ENCODE measurements around the gene TMEM151B. TPM values are rescaled to one million over a fixed set of nuclear protein-coding genes. Genes with fewer than 3 reads are reported as not detected.
"Not testable (repeated sequence)": the region's sequence is repeated elsewhere in the genome, so short reads cannot be mapped to it uniquely, and the experiment has no call there.

The TMEM151B gene
- total RNA-seq = 0.07 and 0.11 TPM in 2 replicates

- no peak for DNase-seq (ENCODE audit: low read depth, low spot score)
Observed at GRCh38 chr6:44269921-44270525, at the start of gene TMEM151B. TSS of gene TMEM151B (plus strand) at chr6:44270450. CDS start at chr6:44270743, 293 bp downstream.

DNA sequence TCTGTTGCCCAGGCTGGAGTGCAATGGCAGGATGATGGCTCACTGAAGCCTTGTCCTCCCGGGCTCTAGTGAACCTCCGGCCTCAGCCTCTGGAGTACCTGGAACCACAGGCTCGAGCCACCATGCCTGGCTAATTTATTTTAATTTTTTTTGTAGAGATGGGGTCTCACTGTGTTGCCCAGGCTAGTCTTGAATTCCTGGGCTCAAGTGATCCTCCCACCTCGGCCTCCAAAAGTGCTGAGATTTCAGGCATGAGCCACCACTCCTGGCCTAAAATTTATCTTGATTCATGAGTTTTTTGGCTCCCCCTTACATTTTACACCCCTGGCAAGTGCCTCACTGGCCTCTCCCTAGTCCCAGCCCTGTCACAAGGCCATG, 49.3 kb upstream of the TMEM151B start:
- DNase-seq (ENCODE audit: low read depth, low spot score) = no peak

DNA sequence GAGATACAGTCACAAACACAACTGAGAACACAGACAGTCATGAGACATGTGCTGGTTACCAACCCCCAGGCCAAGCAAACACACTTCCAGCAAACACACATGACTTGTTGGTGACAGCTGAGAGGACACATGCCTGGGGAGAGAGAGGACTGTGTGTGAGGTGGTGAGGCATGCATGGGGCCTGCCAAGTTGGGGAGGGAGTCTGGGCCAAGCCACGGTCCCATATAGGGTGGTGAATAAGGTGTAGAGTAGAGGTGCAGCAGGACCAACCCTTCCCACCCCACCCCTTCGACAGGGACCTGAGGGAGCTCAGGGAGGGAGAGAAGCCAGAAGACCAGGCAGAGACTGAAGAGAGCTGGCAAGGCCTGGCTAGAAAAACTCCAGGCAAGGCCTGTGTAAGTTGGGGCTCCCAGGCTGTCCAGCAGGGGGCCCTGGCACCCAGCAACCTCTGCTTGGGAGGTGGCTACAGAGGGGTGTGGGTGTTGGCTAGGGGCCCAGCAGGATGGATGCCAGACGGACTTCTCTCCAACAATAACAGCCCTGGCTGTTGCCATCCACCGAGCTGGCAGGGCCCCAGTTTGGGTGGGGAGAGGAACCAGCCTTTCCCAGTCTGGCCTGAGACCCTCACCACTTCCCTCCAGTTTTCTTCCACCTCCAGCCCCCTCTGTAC, 48.8 kb upstream of the TMEM151B start:
- peak; percentile 81 for DNase-seq (ENCODE audit: low read depth, low spot score)

DNA sequence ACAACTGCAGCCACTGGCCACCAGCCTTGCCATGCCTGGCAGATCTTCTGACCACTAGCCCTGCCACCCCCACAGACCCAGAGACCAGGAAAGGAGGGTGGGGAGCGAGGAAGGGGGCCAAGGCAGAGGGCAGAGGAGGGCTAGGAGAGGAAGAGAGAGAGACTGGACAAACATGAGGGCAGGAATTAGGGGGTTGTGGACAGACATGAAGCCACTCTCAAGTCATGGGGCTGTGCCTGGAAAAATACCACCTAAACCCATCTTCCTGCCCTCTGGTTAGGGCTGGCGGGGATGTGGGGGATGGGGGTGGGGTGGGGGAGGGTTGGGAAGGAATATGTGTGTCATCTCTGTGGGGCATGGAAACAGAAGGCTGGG, 48.3 kb upstream of the TMEM151B start:
- no peak for DNase-seq (ENCODE audit: low read depth, low spot score)

DNA sequence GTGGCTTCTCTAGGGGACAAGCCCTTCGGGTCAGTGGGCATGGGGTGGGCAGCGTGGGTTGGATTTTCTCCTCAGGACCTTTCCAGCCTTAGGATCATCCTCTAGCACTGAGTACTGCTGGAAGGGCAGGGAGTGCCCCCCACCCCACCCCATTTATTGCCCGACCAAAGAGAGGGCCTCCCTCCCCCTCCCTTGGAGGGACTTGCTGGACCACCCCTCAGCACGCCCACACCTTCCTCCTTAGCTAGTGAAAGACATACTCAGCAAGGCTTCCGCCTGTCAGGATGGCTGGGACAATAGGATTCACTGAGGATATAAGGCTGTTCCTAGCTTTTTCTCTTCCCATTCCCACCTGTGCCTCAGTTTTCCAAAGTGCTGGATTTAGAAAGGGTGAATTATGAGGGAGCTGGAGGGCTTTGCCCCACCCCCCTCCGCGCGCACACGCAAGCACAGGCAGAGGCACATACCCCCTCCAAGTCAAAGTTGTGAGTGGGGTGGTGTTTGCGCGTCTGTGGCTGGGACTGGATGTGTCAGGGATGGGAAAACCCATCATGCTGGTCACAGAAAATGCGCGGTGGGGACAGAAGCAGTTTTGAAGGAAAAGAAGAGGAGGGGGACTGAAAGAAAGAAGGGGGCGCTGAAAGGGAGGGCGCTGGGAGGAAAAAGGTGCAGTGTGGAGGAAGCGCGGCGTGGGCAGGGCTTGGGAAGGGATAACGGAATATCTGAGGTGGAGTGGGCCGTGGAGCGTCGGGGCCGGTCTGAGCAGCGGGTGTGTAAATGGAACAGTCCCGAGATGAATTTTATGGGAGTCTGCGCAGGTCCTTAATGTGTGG, 47.5 kb upstream of the TMEM151B start:
- DNase-seq (ENCODE audit: low read depth, low spot score) = no peak

- no peak for DNase-seq (ENCODE audit: low read depth, low spot score)
Observed at GRCh38 chr6:44223319-44224028, 46.8 kb upstream of the TMEM151B start, which contains the start of gene SLC29A1. TSS of gene SLC29A1 (plus strand) at chr6:44223595. CDS start at chr6:44227314, 3,719 bp downstream.

DNA sequence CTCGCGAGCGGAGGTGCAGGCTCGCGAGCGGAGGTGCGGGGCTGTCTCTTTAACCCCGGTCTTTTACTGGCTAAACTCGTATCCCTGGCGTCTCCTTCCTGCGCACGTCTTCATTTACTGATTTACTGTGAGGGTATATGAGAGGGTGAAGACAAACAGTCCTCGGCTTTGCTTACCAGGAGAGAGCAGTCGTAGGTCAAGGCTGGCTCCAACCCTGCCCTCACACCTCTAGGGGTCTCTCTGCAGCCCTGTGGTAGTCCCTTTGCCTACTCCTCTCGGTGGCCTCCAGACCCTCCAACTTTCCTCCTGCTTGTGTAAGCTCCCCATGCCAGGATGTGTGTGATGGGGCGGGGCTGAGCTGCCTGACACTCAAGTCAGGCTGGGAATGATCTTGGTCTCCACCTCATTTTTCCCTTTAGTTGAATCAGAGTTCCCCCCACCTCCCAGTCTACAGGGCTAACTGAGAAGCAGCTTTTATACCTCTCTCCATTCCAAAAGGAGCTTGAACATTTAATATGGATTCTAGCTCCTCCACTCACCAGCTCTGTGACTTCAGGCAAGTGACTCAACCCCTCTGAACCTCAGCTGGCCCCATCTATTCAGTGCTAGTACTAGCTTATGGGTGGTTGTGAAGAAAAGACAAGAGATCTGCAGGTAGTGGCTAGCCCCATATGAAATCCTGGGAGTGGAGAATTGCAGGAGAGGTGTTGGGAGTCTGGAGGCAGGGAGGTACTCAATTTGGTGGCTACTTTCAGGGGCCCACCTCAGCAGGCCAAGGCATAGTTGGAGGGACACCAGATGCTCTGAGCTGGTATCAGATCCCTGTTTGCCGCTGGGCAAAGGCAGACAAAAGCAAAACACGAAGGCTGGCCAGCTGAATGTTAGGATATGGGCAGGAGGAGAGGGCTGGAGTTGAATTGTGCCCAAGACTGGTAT, 46.0 kb upstream of the TMEM151B start:
- DNase-seq (ENCODE audit: low read depth, low spot score) = no peak

GRCh38 chr6:44224965-44225305, 45.3 kb upstream of the TMEM151B start:
- DNase-seq (ENCODE audit: low read depth, low spot score) = no peak

DNA sequence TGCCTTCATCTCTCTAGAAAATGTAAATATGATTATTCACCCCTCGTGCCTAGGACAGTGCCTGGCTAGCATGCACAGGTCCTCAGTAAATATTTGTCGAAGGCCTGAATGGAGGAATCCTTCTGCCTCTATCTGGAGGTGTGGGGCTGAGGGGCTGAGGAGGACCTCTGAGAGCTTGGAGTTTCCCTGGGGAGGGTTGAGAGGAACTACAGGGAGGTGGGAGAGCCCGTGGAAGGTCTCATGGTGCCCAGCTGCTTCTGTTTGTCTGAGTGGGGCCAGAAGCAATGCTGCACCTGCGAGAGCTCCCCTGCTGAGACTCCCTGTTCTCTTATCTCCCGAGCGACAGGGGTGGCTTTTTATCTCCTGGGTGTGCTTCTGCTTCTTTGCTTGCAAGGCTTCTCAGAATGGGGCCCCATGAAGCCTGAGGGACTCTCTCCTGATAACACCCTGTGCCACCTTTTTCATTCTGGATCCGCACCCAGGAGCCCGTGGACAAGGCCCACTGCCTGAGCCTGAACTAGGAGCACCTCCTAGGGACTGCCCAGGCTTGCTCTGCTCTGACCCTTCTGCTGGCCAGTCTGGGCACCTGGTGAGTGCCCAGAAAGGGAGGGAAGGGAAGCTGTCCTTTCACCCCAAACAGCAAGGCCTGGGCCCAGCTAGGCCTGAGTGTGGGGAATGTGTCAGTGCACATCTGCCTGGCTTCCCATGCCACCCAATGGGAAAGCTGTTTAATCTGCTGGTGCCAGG, 44.5 kb upstream of the TMEM151B start:
- DNase-seq (ENCODE audit: low read depth, low spot score) = no peak

DNA sequence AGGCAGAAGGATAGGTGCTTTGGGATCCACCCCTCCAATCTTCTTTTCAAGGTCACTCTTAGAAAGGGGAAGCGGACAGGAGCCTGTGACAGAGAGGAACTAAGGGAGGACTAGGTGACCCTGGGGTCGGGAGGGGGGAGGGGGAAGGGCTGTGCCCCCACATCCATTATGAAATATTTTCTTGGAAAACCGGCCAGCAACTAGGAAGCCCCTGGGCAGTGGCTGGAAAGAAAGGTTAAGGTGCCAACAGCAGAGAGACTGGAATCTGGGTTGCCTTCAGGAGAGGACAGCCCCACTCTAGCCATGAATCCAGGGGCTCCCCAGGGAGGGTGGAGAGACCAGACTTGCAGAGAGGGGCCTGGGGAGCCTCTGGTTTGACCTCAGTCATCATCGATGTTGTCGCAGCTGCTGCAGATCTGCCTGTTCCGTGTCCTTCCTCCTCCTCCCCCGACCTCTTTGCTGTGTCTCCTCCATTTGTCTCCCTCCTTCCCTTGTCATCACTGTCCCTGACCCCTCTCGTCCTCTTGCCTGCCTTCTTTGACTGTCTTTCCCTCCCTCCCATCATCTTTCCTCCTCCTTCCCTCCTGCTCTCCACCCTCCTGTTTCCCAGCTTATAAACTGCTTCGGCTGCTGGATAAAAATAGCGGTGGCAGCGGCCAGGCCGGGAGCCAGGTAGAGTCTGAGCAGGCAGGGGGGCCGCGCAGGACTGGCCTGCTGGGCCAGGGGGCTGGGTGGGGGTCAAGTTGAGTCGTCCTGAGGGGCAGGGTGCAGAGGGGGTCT, 43.7 kb upstream of the TMEM151B start:
- DNase-seq (ENCODE audit: low read depth, low spot score) = no peak

DNA sequence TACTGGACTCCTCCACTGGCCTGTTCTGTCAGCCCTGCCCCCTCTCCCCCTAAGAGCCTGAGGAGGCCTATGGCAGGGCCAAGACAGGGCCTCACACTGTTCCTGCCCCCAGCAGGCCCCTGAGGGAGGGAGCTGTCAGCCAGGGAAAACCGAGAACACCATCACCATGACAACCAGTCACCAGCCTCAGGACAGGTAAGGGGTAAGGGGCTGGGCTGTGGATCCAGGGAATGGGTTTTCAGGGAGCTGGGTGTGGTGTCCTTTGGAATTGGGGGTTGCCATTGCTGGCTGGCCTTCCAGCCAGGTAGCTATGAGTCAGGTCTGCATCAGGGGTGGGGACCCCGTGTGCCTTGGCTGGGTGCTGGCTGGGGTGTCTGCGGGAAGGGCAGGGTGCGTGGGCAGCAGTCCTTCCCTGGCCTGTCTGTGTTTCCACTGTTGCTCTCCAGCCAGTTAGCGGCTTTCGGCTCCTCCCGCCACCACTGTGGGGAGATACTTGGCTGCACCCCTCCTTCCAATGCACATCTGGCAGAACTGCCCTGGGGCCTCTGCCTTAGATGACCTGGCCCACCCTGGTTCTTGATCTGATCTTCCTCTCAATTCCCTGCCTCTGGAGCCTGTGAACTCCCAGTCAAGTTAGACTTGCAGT, 43.0 kb upstream of the TMEM151B start:
- no peak for DNase-seq (ENCODE audit: low read depth, low spot score)

DNA sequence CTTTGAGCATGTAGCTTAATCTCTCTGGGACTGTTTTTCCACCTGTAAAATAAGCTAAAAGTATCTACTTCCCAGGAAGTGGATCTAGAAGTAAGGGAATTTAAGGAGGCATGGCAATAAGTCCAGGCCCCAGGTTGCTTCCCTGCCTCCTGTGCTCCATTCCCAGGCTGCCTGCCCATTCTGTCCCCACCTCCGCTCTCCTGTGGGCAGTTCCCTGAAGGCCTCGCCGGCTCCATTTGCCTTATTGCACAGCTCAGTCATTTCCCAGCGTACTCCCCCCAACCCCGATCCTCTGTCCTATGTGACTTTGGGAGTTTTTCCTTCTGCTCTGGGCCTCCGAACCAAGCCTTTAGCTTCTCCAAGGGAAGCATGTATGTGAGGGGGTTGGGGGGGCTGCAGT, 42.2 kb upstream of the TMEM151B start:
- DNase-seq (ENCODE audit: low read depth, low spot score) = no peak

DNA sequence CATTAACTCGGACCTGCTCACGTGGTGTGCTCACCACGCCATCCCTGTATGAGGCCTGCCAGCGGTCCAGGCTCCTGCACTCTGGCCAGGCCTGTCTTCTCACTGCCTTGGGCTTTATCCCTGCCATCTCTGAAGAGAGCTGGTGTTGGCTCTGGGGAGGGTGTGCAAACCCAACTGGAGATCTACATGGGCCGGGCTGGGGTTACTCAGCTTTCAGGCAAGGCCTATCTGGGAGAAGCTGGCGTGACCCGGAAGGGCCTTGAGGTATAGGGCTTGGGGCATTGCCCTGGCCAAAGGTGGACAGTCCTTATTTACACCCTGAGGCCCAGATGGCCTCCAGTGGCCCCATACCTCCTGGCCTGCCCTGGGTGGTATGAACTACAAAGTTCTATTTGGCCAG, 41.8 kb upstream of the TMEM151B start:
- DNase-seq (ENCODE audit: low read depth, low spot score) = no peak

DNA sequence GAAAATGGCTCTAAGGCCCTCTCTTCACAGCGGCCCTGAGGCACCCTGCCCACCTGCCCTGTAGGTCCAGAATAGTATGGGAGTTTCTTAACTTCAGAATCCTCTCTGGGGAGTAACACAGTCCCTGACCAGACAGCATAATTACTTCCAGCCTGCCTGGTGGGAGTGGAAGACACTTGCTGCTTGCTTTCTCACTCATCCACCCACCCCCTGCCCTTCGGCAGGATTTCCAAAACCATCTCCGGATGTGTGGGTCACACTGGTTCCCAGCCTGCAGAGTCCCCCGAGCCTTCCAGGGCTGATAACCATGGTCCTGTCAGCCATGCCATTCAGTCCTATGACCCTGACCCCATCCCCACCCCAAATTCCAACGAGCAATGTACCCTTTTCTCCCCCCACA, 41.4 kb upstream of the TMEM151B start:
- no peak for DNase-seq (ENCODE audit: low read depth, low spot score)

GRCh38 chr6:44229376-44230033, 40.7 kb upstream of the TMEM151B start:
- no peak for DNase-seq (ENCODE audit: low read depth, low spot score)

- no peak for DNase-seq (ENCODE audit: low read depth, low spot score)
Observed at GRCh38 chr6:44230034-44230675, 40.1 kb upstream of the TMEM151B start.

GRCh38 chr6:44231426-44231825, 38.8 kb upstream of the TMEM151B start:
- DNase-seq (ENCODE audit: low read depth, low spot score) = not testable (repeated sequence)

All from pulmonary artery endothelial cell (primary cell).